GM10847 (cell line): ENCODE data around the gene GLO1.

Experiments
- POLR2A ChIP-seq: IDR thresholded peaks from 2 replicates; pipeline ENCODE4 v1.6.1; 2011; ENCODE audit not compliant: insufficient read length; ENCODE audit errors: extremely low read depth

GLO1 gene

GRCh38 chr6:38716825-38717224 is 13.9 kb upstream of the GLO1 start:
- TF ChIP-seq POLR2A = no peak

DNA sequence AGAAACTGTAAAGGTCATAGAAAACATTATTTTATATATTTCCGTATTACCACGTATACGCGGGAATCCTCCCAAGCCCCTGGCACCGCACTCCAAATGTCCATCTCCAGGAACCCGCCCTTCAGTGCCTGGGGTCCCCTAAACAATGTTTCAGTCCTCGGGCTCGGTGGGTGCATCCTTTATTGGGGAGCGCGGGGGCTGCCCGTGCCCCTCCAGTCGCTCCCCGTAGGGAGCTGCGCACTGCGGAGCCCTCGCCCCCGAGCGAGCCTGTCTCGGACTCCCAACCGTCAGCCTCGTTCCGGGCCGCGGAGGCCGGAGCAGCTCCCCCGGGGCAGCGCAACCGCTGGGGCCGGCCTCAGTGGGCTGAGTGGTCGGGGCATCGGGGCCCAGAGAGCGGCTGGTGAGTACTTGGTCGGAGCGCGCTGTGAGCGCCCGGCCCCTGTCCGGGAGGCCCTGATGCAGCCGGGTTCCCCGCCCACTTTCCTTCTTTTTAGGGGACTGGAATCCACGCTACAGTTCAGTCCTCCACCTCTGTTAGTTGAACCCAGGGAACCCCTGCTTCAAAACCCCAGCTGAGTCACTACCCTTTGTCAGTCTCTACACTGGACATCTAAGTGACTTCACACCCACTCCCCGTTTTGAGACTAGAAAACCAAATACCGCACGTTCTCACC is 12.2 kb upstream of the GLO1 start, which contains the start of gene DNAH8:
Gene DNAH8, plus strand, starts transcription at position 296 of the 674 bp plus-strand sequence. CDS start 7,499 bp downstream, outside the sequence.
- no peak for TF ChIP-seq POLR2A

DNA sequence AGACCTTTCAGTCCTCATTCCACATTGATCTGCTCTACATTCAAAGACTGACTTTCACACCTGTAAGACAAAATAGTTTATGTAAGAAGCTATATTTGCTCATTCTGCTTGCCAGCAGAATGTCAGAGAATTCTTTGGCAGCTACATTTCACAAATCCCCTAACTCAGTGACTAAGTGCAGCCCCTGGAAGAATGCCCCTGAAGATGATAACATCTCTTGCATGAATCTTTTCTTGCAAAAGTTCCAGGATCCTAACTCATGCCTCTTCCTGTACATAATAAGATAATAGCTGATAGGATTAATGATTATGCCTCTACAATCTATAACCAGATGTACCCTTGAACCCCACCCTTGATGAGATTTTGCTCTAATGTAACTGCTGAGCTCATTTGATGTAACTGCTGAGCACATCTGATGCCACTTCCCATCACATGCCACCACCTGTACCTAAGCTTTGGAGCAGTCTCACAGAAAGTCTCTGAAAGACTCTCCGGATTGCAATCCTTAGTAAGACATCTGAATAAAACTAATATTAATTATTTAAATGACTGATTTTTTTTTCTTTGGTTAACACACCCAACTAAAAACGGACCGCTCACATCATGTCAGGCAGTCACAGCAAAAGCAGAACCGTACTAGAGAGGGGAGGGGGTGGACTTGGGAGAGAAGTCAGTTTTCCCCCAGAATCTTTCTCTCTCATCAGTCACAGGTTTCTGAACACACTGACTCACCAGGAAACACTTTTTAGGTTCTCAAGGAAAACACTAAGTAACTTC is 11.5 kb upstream of the GLO1 start:
- TF ChIP-seq POLR2A = no peak

DNA sequence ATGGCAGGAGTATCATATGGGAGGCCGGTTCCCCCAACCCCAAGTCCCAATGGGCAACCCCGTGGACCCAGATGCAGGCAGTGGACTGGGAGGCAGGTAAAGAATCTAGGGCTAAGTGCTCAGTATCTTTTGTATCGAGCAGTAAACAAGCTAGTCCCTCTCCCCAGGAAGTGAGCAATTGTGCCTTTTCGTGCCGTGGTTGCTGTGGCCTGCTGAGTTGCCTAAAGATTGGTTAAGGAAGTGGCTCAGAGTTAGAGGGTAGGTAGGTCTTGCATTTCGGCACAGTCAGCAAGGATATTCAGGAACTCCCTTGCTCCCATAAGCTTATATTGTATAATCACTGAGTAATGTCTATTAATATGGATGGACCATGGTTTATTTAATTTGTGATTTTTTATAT is 10.9 kb upstream of the GLO1 start:
- TF ChIP-seq POLR2A = no peak

GRCh38 chr6:38708496-38708895 is 5.6 kb upstream of the GLO1 start:
- no peak for TF ChIP-seq POLR2A

- TF ChIP-seq POLR2A = no peak
These were observed 3.0 kb upstream of the GLO1 start for GRCh38 chr6:38705924-38706323.

DNA sequence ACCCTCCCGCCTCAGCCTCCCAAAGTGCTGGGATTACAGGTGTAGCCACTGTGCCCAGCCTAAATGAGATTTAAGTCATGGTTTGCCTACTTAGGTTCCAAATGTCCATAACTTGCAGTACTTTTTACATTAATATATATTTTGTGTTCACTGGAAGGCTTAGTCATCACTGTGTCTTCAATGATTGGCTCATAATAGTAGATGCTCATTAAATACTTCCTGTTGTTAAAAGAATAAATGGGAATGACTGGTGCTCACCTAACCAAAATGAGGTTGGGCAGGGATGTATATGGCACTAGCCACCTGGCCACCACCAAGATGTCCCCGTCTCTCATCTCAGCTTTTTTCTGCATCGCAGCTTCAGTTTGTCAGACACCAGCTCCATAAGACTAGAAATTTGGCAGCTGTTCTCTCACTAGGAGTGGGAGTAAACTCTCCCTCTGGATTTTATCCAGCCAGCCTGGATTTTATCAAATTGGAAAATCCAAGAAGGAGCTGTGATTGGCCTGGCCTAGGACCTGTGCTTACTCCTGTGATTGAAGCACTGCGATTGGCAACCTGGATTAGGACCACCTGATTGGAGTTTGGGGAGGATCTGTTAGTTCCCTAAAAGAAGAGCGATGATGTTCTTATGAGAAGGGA is 1.1 kb upstream of the GLO1 start:
- TF ChIP-seq POLR2A = no peak

DNA sequence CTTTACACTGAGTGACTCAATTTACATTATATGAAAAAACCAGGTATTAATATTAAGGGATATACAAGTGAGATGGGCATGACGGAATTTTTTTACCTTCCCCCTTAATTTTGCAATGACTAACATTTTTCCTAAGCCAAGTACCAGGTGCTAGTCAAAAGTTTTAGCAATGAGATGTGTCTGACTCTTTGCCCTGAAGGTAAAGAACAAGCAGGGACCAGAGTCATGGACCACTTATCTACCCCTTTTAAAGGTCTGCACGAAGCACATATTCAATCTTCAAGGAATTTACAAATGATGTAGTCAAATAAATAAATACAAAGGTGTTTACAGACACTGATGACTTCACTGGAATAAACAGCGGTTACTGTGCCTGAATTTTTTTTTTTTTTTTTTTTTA is 1.4 kb downstream of the GLO1 start:
- TF ChIP-seq POLR2A = no peak

- TF ChIP-seq POLR2A = no peak
These were observed 5.1 kb downstream of the GLO1 start for GRCh38 chr6:38697846-38698245.

GRCh38 chr6:38696345-38696744 is 6.6 kb downstream of the GLO1 start:
- TF ChIP-seq POLR2A = no peak

DNA sequence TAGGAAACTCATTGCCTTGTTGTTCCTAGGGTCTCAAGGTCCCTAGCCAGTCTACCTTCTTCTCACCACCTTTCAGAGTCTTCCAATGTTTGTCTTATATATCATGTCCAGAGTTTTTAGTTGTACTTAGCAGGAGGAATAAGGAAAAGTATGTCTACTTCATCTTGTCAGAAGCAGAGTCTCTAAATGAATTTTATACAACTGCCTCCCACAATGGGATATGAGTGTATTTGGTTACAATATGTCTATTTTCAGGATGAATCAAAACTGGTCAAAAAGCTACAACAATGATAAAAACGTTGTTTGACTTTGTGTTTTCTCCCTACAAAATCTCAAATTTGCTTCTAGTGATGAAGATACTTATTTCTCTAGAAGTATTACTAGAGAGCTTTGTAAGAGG is 7.0 kb downstream of the GLO1 start:
- no peak for TF ChIP-seq POLR2A

DNA sequence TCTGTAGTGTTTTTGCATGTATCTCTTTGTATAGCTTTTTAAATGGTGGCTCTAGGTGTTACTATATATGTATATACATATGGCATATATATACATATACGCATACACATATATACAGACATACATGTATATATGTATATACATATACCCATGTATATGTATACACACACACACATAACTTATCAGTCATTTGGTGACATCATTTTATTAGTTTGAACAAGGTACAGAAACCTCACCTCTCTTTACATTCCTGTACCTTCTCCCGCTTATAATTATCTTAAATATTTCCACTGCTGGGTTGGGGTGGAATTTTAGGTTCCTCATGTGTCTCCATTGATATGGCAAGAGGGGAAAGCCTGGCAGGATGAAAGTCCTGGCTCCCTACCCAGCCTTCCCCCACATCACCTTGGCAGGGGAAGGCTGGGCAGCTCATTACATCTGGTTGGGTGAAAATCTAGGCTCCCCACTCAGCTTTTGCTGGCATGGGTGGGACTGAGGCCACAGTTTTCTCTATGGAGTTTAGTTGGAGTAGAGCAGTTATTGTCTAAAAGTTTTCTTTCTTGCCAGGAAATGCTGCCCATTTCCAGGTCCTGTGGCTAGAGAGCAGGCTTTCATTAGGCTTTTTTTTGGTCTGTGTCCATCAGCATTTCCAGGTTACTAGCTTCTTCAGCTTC is 7.6 kb downstream of the GLO1 start:
- no peak for TF ChIP-seq POLR2A

DNA sequence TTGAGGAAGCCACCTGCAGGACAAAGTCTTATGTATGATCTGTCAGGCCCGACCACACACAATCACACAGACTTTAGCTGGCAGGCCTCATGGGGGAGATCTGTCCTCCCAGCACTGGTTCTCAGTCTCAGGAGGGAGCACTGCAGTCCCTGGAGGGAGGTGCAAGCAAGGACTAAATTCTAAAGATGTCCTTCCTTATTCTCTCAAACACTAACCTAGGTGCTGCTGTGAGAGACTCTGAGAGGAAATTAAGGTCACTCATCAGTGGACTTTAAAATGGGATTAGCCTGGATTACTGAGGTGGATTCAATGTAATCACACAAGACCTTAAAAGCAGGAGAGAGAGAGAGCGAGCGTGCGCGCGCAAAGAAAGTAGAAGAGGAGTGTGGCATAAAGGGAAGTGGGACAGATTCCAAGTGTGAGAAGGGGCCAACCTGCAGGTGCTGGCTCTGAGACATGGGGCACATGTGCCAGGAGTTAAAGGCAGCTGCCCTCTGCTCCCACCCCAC is 14.3 kb downstream of the GLO1 start:
- TF ChIP-seq POLR2A = no peak

DNA sequence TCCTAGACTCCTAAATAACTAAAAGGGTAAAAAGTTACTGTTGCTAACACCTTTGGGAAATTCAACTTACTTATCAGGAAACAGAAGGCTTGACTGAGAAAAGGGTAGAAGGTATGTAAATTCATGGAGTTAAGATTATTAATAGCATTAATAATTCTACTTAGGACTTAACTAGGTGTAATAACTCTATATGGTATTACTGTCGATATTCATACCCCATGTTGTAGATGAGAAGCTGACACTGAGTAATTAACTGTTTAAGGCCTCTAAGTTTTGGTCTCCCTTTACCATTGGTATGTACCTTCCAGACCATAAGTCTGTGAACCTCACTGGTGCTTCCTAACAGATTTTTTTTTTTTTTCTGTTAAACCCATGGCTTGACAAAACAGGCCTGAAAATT is 15.4 kb downstream of the GLO1 start:
- no peak for TF ChIP-seq POLR2A

DNA sequence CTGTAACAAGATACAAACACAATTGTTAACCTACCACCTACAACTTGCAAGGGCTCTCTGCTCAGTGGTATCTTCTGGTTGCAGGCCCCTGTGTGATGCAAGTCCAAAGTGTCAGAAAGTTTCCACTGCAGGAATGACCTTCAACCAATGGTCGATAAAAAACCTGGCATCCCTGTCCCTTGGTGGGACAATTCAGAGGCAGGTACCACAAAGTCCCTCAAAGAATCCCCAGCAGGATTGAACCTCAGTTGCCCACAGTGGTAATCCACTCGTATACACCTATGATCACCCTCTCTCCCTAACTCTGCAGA is 15.9 kb downstream of the GLO1 start:
- TF ChIP-seq POLR2A = no peak

GRCh38 chr6:38686270-38687042 is 16.5 kb downstream of the GLO1 start:
- no peak for TF ChIP-seq POLR2A
